H9 (cell line): Measurements from ENCODE around the gene PEX14. TPM values are rescaled to one million over a fixed set of nuclear protein-coding genes. Genes with fewer than 3 reads are reported as not detected.

Source experiments
- DNase-seq: peaks from one replicate; pipeline ENCODE4 v3.0.0-alpha.2; 2017
- H2AFZ ChIP-seq: one replicate; pipeline ENCODE4 v1.6.1; 2013; ENCODE audit warnings: mild to moderate bottlenecking, low read length, control low read depth, moderate library complexity
- H2AK5ac ChIP-seq: 2 replicates; pipeline ENCODE4 v1.6.1; 2013; ENCODE audit warnings: low read length, control low read depth, mixed read lengths; ENCODE audit not compliant: insufficient read length
- H2BK120ac ChIP-seq: one replicate; pipeline ENCODE4 v1.6.1; 2013; ENCODE audit warnings: low read depth, mild to moderate bottlenecking, low read length, control low read depth, inconsistent platforms; ENCODE audit not compliant: poor library complexity, severe bottlenecking
- H2BK12ac ChIP-seq: 2 replicates; pipeline ENCODE4 v1.6.1; 2013; ENCODE audit warnings: low read length, control low read depth, mixed read lengths, low read depth; ENCODE audit not compliant: insufficient read length
- H2BK15ac ChIP-seq: 2 replicates; pipeline ENCODE4 v1.6.1; 2013; ENCODE audit warnings: low read depth, low read length, control low read depth
- H2BK20ac ChIP-seq: one replicate; pipeline ENCODE4 v1.6.1; 2013; ENCODE audit warnings: low read depth, mild to moderate bottlenecking, low read length, control low read depth, inconsistent platforms; ENCODE audit not compliant: poor library complexity, severe bottlenecking
- H2BK5ac ChIP-seq: 2 replicates; pipeline ENCODE4 v1.6.1; 2013; ENCODE audit warnings: low read length, control low read depth, mixed read lengths; ENCODE audit not compliant: insufficient read length
- H3K14ac ChIP-seq: 2 replicates; pipeline ENCODE4 v1.6.1; 2013; ENCODE audit warnings: low read length, control low read depth; ENCODE audit not compliant: insufficient read depth
- H3K18ac ChIP-seq: 2 replicates; pipeline ENCODE4 v1.6.1; 2013; ENCODE audit warnings: low read depth, mild to moderate bottlenecking, mixed read lengths, low read length, control low read depth; ENCODE audit not compliant: insufficient read length
- H3K23ac ChIP-seq: 2 replicates; pipeline ENCODE4 v1.6.1; 2013; ENCODE audit warnings: low read length, control low read depth, mixed read lengths, low read depth; ENCODE audit not compliant: insufficient read length
- H3K23me2 ChIP-seq: 2 replicates; pipeline ENCODE4 v1.6.1; 2013; ENCODE audit warnings: low read depth, mild to moderate bottlenecking, mixed read lengths, low read length, control low read depth; ENCODE audit not compliant: insufficient read length, poor library complexity, severe bottlenecking
- H3K27ac ChIP-seq: 2 replicates; pipeline ENCODE4 v1.5.1; 2013; ENCODE audit warnings: low read length, control low read depth, mixed read lengths, low read depth; ENCODE audit not compliant: insufficient read length
- H3K27me3 ChIP-seq: 2 replicates; pipeline ENCODE4 v1.6.1; 2013; ENCODE audit warnings: low read length, control low read depth, inconsistent platforms; ENCODE audit not compliant: insufficient read depth
- H3K4ac ChIP-seq: 2 replicates; pipeline ENCODE4 v1.6.1; 2013; ENCODE audit warnings: low read depth, mild to moderate bottlenecking, control low read depth, inconsistent platforms, low read length, moderate library complexity
- H3K4me1 ChIP-seq: 2 replicates; pipeline ENCODE4 v1.6.1; 2013; ENCODE audit warnings: low read length, control low read depth, inconsistent platforms; ENCODE audit not compliant: insufficient read depth
- H3K4me2 ChIP-seq: 2 replicates; pipeline ENCODE4 v1.6.1; 2013; ENCODE audit warnings: low read length, control low read depth, mixed read lengths; ENCODE audit not compliant: insufficient read length, insufficient read depth
- H3K56ac ChIP-seq: 2 replicates; pipeline ENCODE4 v1.6.1; 2013; ENCODE audit warnings: low read depth, mild to moderate bottlenecking, mixed read lengths, low read length, control low read depth; ENCODE audit not compliant: insufficient read length
- H3K79me1 ChIP-seq: 2 replicates; pipeline ENCODE4 v1.6.1; 2013; ENCODE audit warnings: low read depth, mild to moderate bottlenecking, moderate library complexity, low read length, control low read depth, inconsistent platforms; ENCODE audit not compliant: insufficient read depth, poor library complexity, severe bottlenecking
- H3K79me2 ChIP-seq: 2 replicates; pipeline ENCODE4 v1.6.1; 2013; ENCODE audit warnings: low read length, control low read depth, inconsistent platforms; ENCODE audit not compliant: insufficient read depth
- H3K9ac ChIP-seq: 2 replicates; pipeline ENCODE4 v1.6.1; 2013; ENCODE audit warnings: low read length, control low read depth, mixed read lengths; ENCODE audit not compliant: insufficient read length; ENCODE audit errors: extremely low read depth
- H3K9me3 ChIP-seq: one replicate; pipeline ENCODE4 v1.6.1; 2013; ENCODE audit warnings: low read depth, low read length, inconsistent platforms; ENCODE audit not compliant: control insufficient read depth
- H3T11ph ChIP-seq: one replicate; pipeline ENCODE4 v1.6.1; 2013; ENCODE audit warnings: mild to moderate bottlenecking, low read length, control low read depth, inconsistent platforms
- H4K20me1 ChIP-seq: one replicate; pipeline ENCODE4 v1.6.1; 2013; ENCODE audit not compliant: control insufficient read depth, insufficient read length, insufficient read depth
- H4K5ac ChIP-seq: 2 replicates; pipeline ENCODE4 v1.6.1; 2013; ENCODE audit warnings: low read depth, mild to moderate bottlenecking, mixed read lengths, low read length, control low read depth; ENCODE audit not compliant: insufficient read length
- H4K8ac ChIP-seq: replicated peaks from 2 replicates; pipeline ENCODE4 v1.6.1; 2013; ENCODE audit warnings: low read length, control low read depth, mixed read lengths, low read depth; ENCODE audit not compliant: insufficient read length
- H4K91ac ChIP-seq: 2 replicates; pipeline ENCODE4 v1.6.1; 2013; ENCODE audit warnings: low read depth, mild to moderate bottlenecking, moderate library complexity, mixed read lengths, low read length, control low read depth; ENCODE audit not compliant: insufficient read length
- H3K27ac Mint-ChIP-seq, 3 experiments: 2 replicates in 2 of 3; 3 replicates in 1 of 3; pipeline ENCODE4 v1.8.0; 2020 to 2021; ENCODE audit warnings: mixed read lengths in 3 of 3, mild to moderate bottlenecking in 1 of 3, moderate library complexity in 1 of 3
- H3K27me3 Mint-ChIP-seq: 2 replicates; pipeline ENCODE4 v1.8.0; 2021; ENCODE audit warnings: low read depth, mild to moderate bottlenecking, moderate library complexity, mixed read lengths
- H3K36me3 Mint-ChIP-seq, 3 experiments: 2 replicates in 2 of 3; 3 replicates in 1 of 3; pipeline ENCODE4 v1.8.0; 2020 to 2021; ENCODE audit warnings: low read depth in 3 of 3, mixed read lengths in 3 of 3; ENCODE audit not compliant: insufficient read depth in 1 of 3
- H3K4me1 Mint-ChIP-seq, 2 experiments: 2 replicates each; pipeline ENCODE4 v1.8.0; 2020; ENCODE audit warnings: mixed read lengths in 2 of 2
- H3K4me3 Mint-ChIP-seq, 2 experiments: 2 replicates in 1 of 2; 3 replicates in 1 of 2; pipeline ENCODE4 v1.8.0; 2020 to 2021; ENCODE audit warnings: mild to moderate bottlenecking in 2 of 2, mixed read lengths in 2 of 2, moderate library complexity in 1 of 2
- H3K9me3 Mint-ChIP-seq, 2 experiments: 2 replicates in 1 of 2; 3 replicates in 1 of 2; pipeline ENCODE4 v1.8.0; 2020; ENCODE audit warnings: mild to moderate bottlenecking in 2 of 2, mixed read lengths in 2 of 2, moderate library complexity in 1 of 2
- CTCF ChIP-seq: fragments of 200-600 bp; sonication (generic); conservative IDR thresholded peaks from 3 replicates; pipeline ENCODE4 v1.8.0; 2021; ENCODE audit warnings: antibody characterized with exemption, mild to moderate bottlenecking
- WGBS: extraction: QIAGEN DNeasy Blood & Tissue Kit; methylation state at CpG from one replicate; pipeline ENCODE4 v1.1.7; 2013; ENCODE audit warnings: missing lambda C conversion rate, low lambda C conversion rate, mixed read lengths; ENCODE audit not compliant: insufficient read length; ENCODE audit errors: extremely low coverage; 5-methylcytosine and 5-hydroxymethylcytosine counted together
- total RNA-seq: library from RNA; stranded (reverse); gene quantifications from 2 replicates; pipeline ENCODE4 v1.2.1, GENCODE V29; 2021

The PEX14 gene
- total RNA-seq, 1 experiment from 2014 or later, result 23.9 TPM

- no peaks in the 10 kb centered on the region for H3K79me1 ChIP-seq
- H3K9me3 ChIP-seq, result no peaks in the 10 kb centered on the region
- no peaks in the 10 kb centered on the region for H3K23me2 ChIP-seq
- peaks cover 25% of the 10 kb centered on the region in 2 experiments for H3K4me1 Mint-ChIP-seq
- H3K27ac ChIP-seq, result no peak overlapping the region
- no peak for DNase-seq
- WGBS, result no CpG with 5 or more reads among the region's 3 CpGs
- no peak for TF ChIP-seq CTCF
- H3K14ac ChIP-seq, result no peak overlapping the region
- no peak overlapping the region for H3K23ac ChIP-seq
- H2BK20ac ChIP-seq, result no peak overlapping the region
- no peak overlapping the region for H2BK120ac ChIP-seq
- H2BK5ac ChIP-seq, result no peak overlapping the region
- H2AK5ac ChIP-seq, result no peak overlapping the region
- H3K27me3 ChIP-seq, result no peaks in the 10 kb centered on the region; the same call in 1 of the 2 replicates
- no peak overlapping the region for H3K9ac ChIP-seq
- H3K56ac ChIP-seq, result no peak overlapping the region
- no peak overlapping the region for H4K91ac ChIP-seq
- H4K8ac ChIP-seq, result no peak overlapping the region
- H2BK12ac ChIP-seq, result no peak overlapping the region
- H3K18ac ChIP-seq, result no peak overlapping the region
- no peaks in the 10 kb centered on the region for H3K79me2 ChIP-seq
- H3T11ph ChIP-seq, result no peak overlapping the region
- H3K4me3 Mint-ChIP-seq, result no peak overlapping the region
- H3K4ac ChIP-seq, result no peak overlapping the region
- no peak overlapping the region for H2BK15ac ChIP-seq
- peaks cover 4% of the 10 kb centered on the region for H4K20me1 ChIP-seq
- H4K5ac ChIP-seq, result no peak overlapping the region
- no peak overlapping the region for H3K4me2 ChIP-seq
- 0 out of 2 replicates have a peak, but pooled peaks cover 6% of the 10 kb centered on the region for H3K4me1 ChIP-seq
- H3K9me3 Mint-ChIP-seq, result no peaks in the 10 kb centered on the region
- no peaks in the 10 kb centered on the region for H3K27me3 Mint-ChIP-seq
- peaks cover 0 to 4% (median 0%) of the 10 kb centered on the region in 3 experiments; a peak in 1 of 7 replicates for H3K36me3 Mint-ChIP-seq
- no peak overlapping the region for H3K27ac Mint-ChIP-seq
- no peak overlapping the region for H2AFZ ChIP-seq
Measured at GRCh38 chr1:10602936-10603335, 128.2 kb downstream of the PEX14 start.
